GM18867 (cell line): ENCODE data around the gene LDB2.
"Not testable (repeated sequence)": the region's sequence is repeated elsewhere in the genome, so short reads cannot be mapped to it uniquely, and the experiment has no call there.

Source experiments
- ATAC-seq: cut with Tn5 transposase; IDR thresholded peaks from one replicate; pipeline ENCODE4 v1.9.1; 2021; ENCODE audit warnings: mild to moderate bottlenecking, moderate library complexity; ENCODE audit not compliant: unreplicated experiment

Gene LDB2

GRCh38 chr4:16897991-16898827 lies at the start of gene LDB2:
Gene LDB2, minus strand, starts transcription at chr4:16898645.
- no peak for ATAC-seq

- no peak for ATAC-seq
These were observed 44.0 kb upstream of the LDB2 start for GRCh38 chr4:16942491-16942890.

- no peak for ATAC-seq
These were observed 40.7 kb upstream of the LDB2 start for GRCh38 chr4:16939178-16939577.

GRCh38 chr4:16938512-16939040 lies 40.1 kb upstream of the LDB2 start:
- ATAC-seq: no peak

GRCh38 chr4:16931339-16932305 lies 33.2 kb upstream of the LDB2 start:
- ATAC-seq: no peak

DNA sequence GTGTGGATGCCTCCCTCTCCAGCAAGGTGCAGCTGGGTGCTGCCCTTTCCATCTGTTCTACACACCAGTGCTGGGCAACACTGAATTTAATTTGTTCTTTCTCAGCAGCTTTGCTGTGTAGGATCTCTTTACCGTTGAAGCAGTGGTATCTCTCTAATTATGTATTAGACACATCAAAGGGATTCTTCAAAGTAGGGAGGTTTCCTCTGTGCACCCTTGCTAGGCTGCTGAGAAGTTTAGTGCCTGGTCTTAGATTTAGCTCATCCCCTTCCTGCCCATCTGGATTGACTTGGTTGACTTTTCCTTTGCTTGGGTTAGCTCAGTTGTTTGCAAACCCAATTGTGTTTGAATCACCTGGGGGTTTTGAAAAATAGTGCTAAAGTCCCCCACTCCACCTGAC lies 27.8 kb upstream of the LDB2 start:
- ATAC-seq: no peak

- ATAC-seq: not testable (repeated sequence)
These were observed 20.3 kb upstream of the LDB2 start for GRCh38 chr4:16918716-16919115.

DNA sequence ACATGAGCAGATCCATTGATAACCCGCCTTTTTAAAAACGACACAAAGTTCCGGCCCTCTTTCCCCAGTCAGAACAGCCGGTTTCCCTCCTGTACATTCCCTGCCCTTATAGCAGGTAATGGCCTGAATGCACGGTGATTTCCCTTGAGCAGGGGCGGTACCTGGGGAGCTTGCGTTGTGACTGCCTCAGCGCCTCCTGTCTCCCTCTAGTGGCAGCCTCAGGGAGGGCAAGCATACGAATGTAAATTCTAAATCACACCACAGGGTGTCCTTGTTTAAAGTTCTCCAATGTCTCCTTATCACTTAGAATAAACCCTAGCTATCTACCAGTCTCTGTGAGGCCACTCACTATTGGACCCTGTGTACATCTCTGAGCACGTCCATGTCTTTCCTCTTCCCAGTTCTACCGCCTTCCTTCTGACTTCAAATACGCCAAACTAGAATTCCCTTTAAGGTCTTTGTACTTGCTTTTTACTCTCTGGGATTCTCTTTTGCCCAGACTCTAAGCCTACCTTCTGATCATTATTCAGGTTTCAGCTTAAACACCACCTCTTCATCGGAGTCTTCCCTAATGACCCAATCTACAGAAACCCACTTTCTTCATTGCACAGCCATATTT lies 18.4 kb upstream of the LDB2 start:
- peak; percentile 98 for ATAC-seq

GRCh38 chr4:16916031-16916430 lies 17.6 kb upstream of the LDB2 start:
- no peak for ATAC-seq

DNA sequence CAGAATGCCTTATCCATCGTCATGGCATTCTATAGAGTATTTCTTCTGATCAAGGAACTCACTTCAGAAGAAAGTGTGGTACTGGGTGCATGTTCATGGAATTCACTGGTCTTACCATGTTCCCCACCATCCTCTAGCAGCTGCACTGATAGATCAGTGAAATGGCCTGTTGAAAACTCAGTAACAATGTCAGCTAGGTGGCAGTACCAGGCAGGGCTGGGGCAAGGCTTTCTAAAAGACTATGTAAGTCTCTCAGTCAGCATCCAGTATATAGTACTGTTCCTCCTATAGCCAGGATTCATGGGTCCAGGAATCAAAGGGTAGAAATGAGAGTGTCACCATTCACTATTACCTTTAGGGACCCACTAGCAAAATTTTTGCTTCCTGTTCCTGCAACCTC lies 15.8 kb upstream of the LDB2 start:
- no peak for ATAC-seq

- no peak for ATAC-seq
These were observed 14.5 kb upstream of the LDB2 start for GRCh38 chr4:16912896-16913295.

GRCh38 chr4:16909281-16909680 lies 10.8 kb upstream of the LDB2 start:
- ATAC-seq: no peak

- no peak for ATAC-seq
These were observed 10.1 kb upstream of the LDB2 start for GRCh38 chr4:16908377-16909021.

DNA sequence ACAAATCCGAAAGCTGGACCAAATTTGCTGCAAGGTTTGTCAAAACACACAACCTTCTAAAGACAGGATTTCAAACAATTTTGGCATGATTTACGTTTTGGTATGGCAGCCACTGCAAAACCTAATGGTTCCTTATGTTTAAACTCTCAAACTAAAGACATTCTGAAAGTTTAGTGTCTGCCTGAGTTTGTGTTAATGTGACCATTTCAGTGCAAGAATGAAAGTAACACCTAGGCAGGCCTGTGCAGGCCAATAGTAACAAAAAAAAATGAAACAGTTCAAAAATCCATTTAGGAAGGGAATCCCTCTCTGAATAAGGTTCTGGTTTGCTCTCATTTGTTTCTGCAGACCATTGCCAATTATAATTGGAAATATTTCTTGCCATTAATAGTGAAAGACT lies 1.9 kb upstream of the LDB2 start:
- peak; percentile 83 for ATAC-seq

DNA sequence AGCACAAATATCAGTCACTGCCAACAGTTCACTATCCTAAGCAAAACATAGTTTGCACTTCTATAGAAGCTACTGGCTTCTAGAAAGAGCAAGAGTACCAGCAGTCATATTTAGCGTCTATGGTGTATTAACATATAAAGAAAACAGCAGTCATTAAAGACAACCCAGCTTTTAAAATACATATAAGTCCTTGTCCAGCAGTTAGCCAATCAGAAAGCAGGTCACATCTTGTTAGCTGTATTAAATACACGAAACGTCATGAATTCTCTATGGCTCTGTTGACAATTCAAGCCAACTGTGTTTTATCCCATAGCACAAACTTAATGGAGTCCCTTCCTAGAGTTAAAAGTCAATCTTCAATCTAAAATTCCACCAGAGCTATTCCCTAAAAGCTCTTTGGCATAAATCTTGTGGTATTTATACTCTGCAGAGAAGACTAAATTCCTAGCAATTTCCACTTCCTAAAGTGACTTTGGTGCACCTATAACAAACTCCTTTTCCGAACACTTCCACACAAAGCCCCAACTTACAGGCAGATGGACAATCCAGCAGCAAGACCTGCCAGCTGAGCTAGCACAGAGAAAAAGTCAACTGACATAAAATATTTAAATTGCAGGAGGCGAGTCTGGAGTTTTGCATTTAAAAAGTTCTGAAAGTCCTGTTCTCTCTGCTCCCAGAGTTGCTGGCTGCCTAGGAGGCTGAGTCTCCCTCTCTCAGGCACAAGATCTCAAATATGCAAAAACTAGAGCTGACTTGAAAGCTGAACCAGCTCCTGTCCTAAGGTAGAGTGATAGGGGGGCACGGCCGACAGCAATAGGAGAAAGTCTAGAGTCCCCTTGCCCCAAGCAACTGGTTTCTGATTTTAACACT lies 1.3 kb downstream of the LDB2 start:
- no peak for ATAC-seq

GRCh38 chr4:16894406-16894805 lies 4.0 kb downstream of the LDB2 start:
- no peak for ATAC-seq

DNA sequence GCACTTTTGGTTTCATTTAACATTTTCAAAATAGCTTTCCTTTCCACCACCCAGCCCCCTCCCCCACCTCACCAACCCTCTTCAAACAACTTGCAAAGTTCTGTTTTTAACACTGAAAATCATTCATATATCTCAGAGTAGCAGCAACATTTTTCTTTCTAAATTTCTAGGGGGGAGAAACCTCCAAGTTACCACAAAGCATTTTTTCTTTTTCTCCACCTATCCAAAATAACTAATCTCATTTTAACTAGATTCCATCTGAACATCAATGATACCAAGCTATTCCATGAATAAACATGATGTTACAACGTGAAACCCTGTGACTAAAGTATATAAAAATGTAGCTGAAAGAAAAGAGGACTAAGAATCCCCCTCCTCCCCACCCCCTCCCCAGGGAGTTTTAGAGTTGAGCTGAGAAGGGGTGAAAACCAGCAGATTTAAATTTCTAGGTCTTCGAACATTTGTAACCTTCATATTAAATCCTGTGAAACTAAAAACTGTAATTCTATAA lies 5.2 kb downstream of the LDB2 start:
- no peak for ATAC-seq

GRCh38 chr4:16890651-16891050 lies 7.8 kb downstream of the LDB2 start:
- ATAC-seq: no peak

- ATAC-seq: no peak
These were observed 8.5 kb downstream of the LDB2 start for GRCh38 chr4:16889945-16890344.
